Middle frontal gyrus (tissue), 1 donor: ENCODE results near the gene CT45A2.
"Not testable (repeated sequence)": the region's sequence is repeated elsewhere in the genome, so short reads cannot be mapped to it uniquely, and the experiment has no call there.

Experiments used
- DNase-seq: peaks from one replicate; pipeline ENCODE4 v3.0.0-alpha.2; 2015; ENCODE audit warnings: low spot score; ENCODE audit errors: extremely low spot score

The CT45A2 gene

GRCh38 chrX:135819912-135820311 is at the start of gene CT45A2:
CT45A2 (minus strand) TSS chrX:135820012; CDS start chrX:135816265, 3,747 bp downstream.
- DNase-seq, result not testable (repeated sequence)

- not testable (repeated sequence) for DNase-seq
Measured at GRCh38 chrX:135854438-135854837, 34.6 kb upstream of the CT45A2 start, which contains the start of gene CT45A8. CT45A8 (minus strand) TSS chrX:135854538; CDS start chrX:135850783, 3,755 bp downstream.

- DNase-seq, result not testable (repeated sequence)
Measured at GRCh38 chrX:135837180-135837579, 17.4 kb upstream of the CT45A2 start, which contains the start of gene CT45A7. CT45A7 (minus strand) TSS chrX:135837280; CDS start chrX:135833533, 3,747 bp downstream.

- not testable (repeated sequence) for DNase-seq
Measured at GRCh38 chrX:135802687-135803086, 17.1 kb downstream of the CT45A2 start, which contains the start of gene CT45A6. CT45A6 (minus strand) TSS chrX:135802787; CDS start chrX:135798993, 3,794 bp downstream.

- DNase-seq, result not testable (repeated sequence)
Measured at GRCh38 chrX:135785403-135785802, 34.4 kb downstream of the CT45A2 start, which contains the start of gene CT45A5. CT45A5 (minus strand) TSS chrX:135785503; CDS start chrX:135781729, 3,774 bp downstream.

- not testable (repeated sequence) for DNase-seq
Measured at GRCh38 chrX:135768091-135768490, 51.7 kb downstream of the CT45A2 start, which contains the start of gene CT45A3. CT45A3 (minus strand) TSS chrX:135768191; CDS start chrX:135764444, 3,747 bp downstream.
